HG03039 (cell line): ENCODE results near the gene PRMT7.

ENCODE experiments used
- ATAC-seq: cut with Tn5 transposase; IDR thresholded peaks from one replicate; pipeline ENCODE4 v1.9.1; 2021; ENCODE audit warnings: mild to moderate bottlenecking, moderate library complexity; ENCODE audit not compliant: unreplicated experiment

PRMT7 gene

DNA sequence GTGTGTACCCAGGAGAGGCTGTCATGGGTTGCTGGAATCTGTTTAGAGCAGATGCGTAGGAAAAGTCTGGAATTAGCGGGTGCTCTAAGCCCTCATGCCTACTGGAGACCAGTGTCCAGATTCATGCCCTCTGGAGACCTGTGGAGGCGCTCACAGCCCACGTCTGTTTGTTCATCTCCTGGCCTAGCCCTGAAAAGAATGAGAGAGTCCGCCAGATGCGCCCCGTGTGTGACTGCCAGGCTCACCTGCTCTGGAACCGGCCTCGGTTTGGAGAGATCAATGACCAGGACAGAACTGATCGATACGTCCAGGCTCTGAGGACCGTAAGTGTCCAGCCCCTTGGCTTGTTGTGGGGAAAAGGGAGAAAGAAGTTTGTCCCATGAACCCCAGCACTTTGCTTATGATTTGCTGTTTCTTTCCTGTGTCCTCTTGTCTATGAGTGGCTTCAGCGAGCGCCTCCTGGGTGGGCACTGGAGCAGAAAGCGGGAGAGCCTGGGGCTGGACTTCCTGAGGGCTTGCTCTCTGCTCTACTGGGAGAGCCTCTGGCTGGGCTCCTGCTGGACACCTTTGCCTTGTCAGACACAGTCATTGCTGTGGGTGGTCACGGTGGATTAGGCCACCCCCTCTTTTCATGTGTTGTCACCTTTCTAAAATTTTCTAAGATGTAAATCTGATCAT lies 35.3 kb downstream of the PRMT7 start:
- ATAC-seq = no peak

- ATAC-seq = no peak
Observed at GRCh38 chr16:68346892-68347480, 36.2 kb downstream of the PRMT7 start.

- no peak for ATAC-seq
Observed at GRCh38 chr16:68347605-68348004, 36.8 kb downstream of the PRMT7 start.

DNA sequence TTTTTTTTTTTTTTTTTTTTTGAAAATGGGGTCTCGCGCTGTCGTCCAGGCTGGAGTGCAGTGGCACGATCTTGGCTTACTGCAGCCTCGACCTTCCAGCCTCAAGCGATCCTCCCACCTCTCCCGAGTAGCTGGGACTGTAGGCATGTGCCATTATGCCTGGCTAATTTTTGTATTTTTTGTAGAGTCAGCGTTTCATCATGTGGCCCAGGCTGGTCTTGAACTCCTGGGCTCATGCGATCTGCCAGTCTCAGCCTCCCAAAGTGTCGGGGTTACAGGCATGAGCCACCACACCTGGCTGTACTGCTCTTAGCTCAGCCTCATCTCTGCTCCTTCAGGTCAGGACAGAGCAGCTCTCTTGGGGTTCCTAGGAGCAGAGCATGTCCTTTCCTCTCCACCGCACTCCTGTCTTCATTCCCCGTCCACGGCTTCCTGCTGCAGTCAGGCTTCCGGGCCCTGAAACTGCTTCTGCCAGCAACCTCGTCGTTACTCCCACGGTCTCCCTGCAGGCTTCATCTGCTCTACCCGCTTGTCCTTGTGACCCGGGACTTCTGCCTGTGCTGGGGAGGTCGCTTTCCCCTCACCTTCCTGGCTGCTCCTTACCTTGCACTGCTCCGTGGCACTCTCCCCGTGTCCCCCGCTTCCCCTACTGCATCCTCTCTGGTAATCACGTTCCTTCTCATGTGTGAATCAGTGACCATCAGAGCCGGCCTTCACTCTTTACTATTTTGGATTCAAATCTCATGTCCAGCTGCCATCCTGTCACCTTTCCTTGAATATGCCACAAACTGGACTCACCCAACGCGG lies 38.0 kb downstream of the PRMT7 start:
- no peak for ATAC-seq

DNA sequence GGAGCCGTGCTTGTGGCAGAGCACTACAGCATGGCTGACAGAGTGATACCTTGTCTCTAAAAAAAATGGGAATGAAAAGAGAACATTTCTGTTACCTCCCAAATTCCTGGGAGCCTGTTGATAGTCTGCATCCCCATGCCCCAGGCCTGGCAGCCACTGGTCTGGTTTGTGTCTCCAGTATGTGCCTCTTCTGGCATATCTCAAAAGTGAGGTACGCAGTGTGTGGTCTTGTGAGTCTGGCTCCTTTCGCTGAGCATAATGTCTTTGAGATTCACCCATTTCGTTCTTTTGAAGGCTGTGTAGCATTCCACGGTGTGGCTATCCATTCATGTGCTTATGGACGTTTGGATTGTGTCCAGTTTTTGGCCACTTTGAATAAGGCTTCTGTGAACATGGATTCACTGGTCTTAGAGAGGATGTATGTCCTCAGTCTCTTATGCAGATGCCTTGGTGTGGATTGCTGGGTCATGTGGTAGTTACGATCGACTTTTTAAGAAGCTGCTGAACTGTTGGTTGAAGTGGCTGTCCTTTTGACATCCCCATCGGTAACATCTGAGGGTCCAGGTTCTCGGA lies 39.1 kb downstream of the PRMT7 start:
- ATAC-seq = no peak

GRCh38 chr16:68350813-68351350 lies 40.1 kb downstream of the PRMT7 start:
- ATAC-seq = no peak

- ATAC-seq = no peak
Observed at GRCh38 chr16:68351463-68351862, 40.6 kb downstream of the PRMT7 start.

- ATAC-seq = no peak
Observed at GRCh38 chr16:68351991-68352431, 41.2 kb downstream of the PRMT7 start.

- no peak for ATAC-seq
Observed at GRCh38 chr16:68353366-68353765, 42.5 kb downstream of the PRMT7 start.

- ATAC-seq = no peak
Observed at GRCh38 chr16:68354816-68355215, 44.0 kb downstream of the PRMT7 start.

GRCh38 chr16:68355447-68356248 lies 44.8 kb downstream of the PRMT7 start:
- ATAC-seq = no peak

- peak; percentile 69 for ATAC-seq
Observed at GRCh38 chr16:68356249-68356918, 45.6 kb downstream of the PRMT7 start.

GRCh38 chr16:68356919-68357286 lies 46.1 kb downstream of the PRMT7 start:
- ATAC-seq = no peak

- no peak for ATAC-seq
Observed at GRCh38 chr16:68357521-68357922, 46.7 kb downstream of the PRMT7 start.

DNA sequence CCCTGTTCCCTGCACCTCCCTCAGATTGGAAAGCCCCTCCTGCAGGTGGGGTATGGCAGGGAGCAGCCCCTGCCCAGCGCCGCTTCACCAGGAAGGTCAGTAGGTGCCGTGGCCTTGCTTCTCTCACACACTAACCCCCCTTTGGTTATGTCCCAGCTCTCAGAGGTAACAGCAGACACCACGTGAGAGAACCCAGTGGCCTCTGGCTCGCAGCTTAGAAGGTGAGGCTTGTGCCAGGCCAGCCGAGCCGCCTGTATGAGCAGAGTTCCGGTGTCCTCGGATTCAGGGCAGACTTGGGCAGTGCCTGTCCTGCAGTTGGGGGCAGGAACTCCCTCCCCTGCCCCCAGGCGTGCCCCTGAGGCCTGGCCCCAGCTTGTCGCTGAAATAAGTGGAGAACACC lies 47.1 kb downstream of the PRMT7 start:
- no peak for ATAC-seq

- no peak for ATAC-seq
Observed at GRCh38 chr16:68358951-68359350, 48.1 kb downstream of the PRMT7 start.

DNA sequence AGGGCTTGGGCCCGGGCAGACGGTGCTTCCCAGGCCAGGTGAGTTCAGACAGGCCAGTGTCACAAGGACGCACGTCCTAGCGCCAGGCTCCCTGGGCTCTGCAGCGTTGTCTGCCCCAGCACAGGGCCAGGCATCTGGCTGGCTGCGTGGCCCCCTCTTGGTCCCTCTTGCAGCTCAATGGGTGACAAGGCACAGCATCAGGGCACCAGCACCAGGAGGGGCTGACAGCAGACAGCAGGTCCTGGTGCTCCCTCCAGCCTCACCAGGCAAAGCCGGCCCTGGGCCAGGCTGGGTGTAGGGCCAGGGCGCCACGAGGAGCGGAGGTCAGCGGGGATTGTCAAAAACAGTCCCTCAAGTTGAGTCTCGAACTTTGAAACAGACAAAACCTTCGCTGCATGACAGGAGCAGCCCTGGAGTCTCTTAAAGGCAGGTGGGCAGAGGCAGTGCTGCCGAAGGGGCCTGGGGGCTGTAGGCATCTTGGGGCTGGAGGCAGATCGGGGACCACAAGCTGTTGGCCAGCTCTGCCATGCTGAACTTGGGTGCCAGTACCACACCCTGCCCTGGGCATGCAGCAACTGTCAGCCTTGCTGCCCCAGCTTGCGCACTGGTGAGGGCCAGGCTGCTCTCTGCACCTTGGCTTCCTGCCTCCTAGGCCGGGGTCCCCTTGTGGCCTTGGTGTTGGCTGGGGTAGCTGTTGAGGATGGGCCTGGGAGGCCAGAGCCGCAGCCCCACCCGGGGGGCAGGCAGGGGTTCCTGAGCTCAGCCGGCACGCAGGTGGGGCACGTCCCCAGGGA lies 48.8 kb downstream of the PRMT7 start:
- ATAC-seq = no peak

DNA sequence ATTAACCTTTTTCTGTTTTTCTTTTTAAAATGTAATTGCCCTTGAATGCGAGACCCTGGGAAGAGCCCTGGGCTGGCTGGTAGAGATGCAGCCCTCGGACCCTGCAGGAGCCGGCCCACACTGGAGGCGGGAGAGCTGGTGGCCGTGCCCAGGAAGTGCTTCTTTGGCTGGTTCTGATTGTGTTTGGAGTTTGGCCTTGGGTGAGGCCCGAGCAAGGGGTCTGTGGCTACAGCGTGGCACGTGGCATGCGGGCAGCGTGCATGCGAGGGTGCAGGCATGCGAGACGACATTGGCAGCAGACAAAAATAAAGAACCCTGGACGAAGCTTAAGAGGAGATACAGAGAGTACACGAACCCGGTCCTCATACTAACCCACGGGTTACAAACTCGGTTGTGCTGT lies 49.7 kb downstream of the PRMT7 start:
- no peak for ATAC-seq

DNA sequence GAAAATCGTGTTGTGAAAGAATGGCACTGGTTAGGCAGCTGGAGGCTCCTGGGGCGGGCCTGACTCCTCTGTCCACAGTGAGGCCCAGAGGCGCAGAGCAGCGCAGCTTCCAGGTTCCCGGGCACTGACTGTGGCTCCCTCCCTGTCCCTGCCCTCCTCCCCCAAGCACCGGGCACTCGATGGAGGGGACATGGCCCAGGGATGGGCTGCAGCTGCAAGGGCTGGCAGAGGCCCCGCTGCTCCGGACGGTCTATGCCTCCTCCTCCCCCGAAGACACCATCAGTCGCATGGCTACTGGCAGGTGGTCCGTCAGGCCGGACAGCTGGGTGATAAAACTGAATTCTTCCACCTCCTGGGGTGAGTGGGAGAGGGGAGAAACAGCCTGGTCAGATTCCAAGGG lies 50.1 kb downstream of the PRMT7 start:
- ATAC-seq = no peak
